Right cardiac atrium (tissue), 5 donors: ENCODE measurements around the gene GALNT9. TPM values are rescaled to one million over a fixed set of nuclear protein-coding genes. Genes with fewer than 3 reads are reported as not detected.
"Not testable (repeated sequence)": the region's sequence is repeated elsewhere in the genome, so short reads cannot be mapped to it uniquely, and the experiment has no call there.

ENCODE experiments used
- ATAC-seq, 2 donors: fragments of 200-7000 bp; cut with Tn5 transposase; one replicate each; pipeline versions ENCODE4 v1.8.0 to v1.9.1; 2020; ENCODE audit warnings: moderate library complexity in 2 of 2, mild to moderate bottlenecking in 1 of 2
- DNase-seq, 3 donors: peaks; one replicate each; pipeline ENCODE4 v3.0.0-alpha.2; 2020
- H3K27ac ChIP-seq: one replicate; pipeline ENCODE4 v1.5.1; 2013; ENCODE audit warnings: mild to moderate bottlenecking, low read length, control low read depth, moderate library complexity
- H3K27me3 ChIP-seq: one replicate; pipeline ENCODE4 v1.6.1; 2013; ENCODE audit not compliant: control insufficient read depth, insufficient read depth
- H3K4me1 ChIP-seq: one replicate; pipeline ENCODE4 v1.6.1; 2013; ENCODE audit warnings: low read length; ENCODE audit not compliant: control insufficient read depth, insufficient read depth
- H3K4me3 ChIP-seq: one replicate; pipeline ENCODE4 v1.5.1; 2013; ENCODE audit warnings: low read length, control low read depth
- H3K9me3 ChIP-seq: one replicate; pipeline ENCODE4 v1.6.1; 2013; ENCODE audit warnings: low read length; ENCODE audit not compliant: control insufficient read depth
- WGBS: extraction: QIAGEN DNeasy Blood & Tissue Kit; methylation state at CpG from one replicate; pipeline ENCODE4 v1.1.7; 2013; 5-methylcytosine and 5-hydroxymethylcytosine counted together
- intact Hi-C, 4 donors: fragments of 100-400 bp; cut with DNase I; formaldehyde crosslinking; loops; one replicate each; pipeline versions ENCODE4 v1.11.0 to v1.14.0; 2022 to 2023
- polyA plus RNA-seq: library from polyadenylated mRNA; stranded (reverse); fragments of 200-250 nt; gene quantifications from one replicate; pipeline ENCODE4 v1.2.3, GENCODE V29; 2013
- total RNA-seq, 4 donors: library from RNA; stranded (reverse); fragmentation: NEBNext Ultra II Directional; extraction: Animal tissue kit (Norgen Biotek cat#: 25700); gene quantifications; one replicate each; pipeline ENCODE4 v1.2.1, GENCODE V29; 2021
- donor health status: healthy with polysubstance abuse.
- donor health status: DM: no; HTN: yes; CAD: no.
- donor health status: DM: no; HTN: no; CAD: no.
- donor health status: DM: no; HTN: yes; CAD: no; lungs with severe emphysema.
- donor health status: DM: yes; HTN: yes; CAD: no.

GALNT9 gene
- total and polyA plus RNA-seq, 5 donors, result 0.05 to 0.21 (median 0.14) TPM; not detected in 2

GRCh38 chr12:132307976-132308852 lies 21.2 kb downstream of the GALNT9 start:
- WGBS, result 66% methylated on average over 32 of the region's 32 CpGs
- no peak for ATAC-seq
- H3K9me3 ChIP-seq, result peaks cover 4% of the 10 kb centered on the region
- intact Hi-C loops, result no loop called here
- H3K4me1 ChIP-seq, result no peaks in the 10 kb centered on the region
- no peaks in the 10 kb centered on the region for H3K27me3 ChIP-seq
- DNase-seq, result peak in 1 of 3 donors; percentile 27
- H3K27ac ChIP-seq, result no peak overlapping the region
- no peak overlapping the region for H3K4me3 ChIP-seq

DNA sequence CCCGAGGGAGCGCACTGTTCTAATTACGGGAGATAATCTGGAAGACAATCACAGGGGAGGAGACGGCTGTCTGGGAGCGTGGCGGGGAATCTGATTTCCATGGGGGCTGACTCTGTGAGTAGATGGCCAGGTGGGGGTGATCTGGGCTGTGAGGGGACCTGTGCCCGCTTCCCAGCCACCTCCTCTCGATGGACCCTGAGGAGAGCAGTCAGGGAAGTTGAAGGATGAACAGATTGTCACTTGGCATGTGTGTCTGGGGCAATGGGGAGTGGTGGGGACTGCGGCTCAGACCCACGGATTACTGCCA lies 22.6 kb downstream of the GALNT9 start:
- no peak overlapping the region for H3K27ac ChIP-seq
- WGBS, result 69% methylated on average over 10 of the region's 10 CpGs
- H3K4me3 ChIP-seq, result no peak overlapping the region
- intact Hi-C loops, result no loop called here
- H3K9me3 ChIP-seq, result peaks cover 4% of the 10 kb centered on the region
- peak in 1 of 3 donors; percentile 19 for DNase-seq
- H3K27me3 ChIP-seq, result no peaks in the 10 kb centered on the region
- no peaks in the 10 kb centered on the region for H3K4me1 ChIP-seq
- no peak for ATAC-seq

- Histone ChIP-seq H3K27me3 (no peaks in the 10 kb centered on the region), H3K9me3 (peaks cover under 1% of the 10 kb centered on the region), H3K27ac (no peak overlapping the region), H3K4me1 (no peaks in the 10 kb centered on the region), H3K4me3 (no peak overlapping the region)
- 82% methylated on average over 51 of the region's 51 CpGs for WGBS
- DNase-seq, result peak in 2 of 3 donors; percentile 40 to 47
- intact Hi-C loops, result no loop called here
- no peak for ATAC-seq
Observed at GRCh38 chr12:132305991-132306884, 23.2 kb downstream of the GALNT9 start.

GRCh38 chr12:132305560-132305966 lies 23.8 kb downstream of the GALNT9 start:
- H3K4me3 ChIP-seq, result no peak overlapping the region
- no peaks in the 10 kb centered on the region for H3K4me1 ChIP-seq
- H3K27me3 ChIP-seq, result no peaks in the 10 kb centered on the region
- intact Hi-C loops, result no loop called here
- no peak overlapping the region for H3K27ac ChIP-seq
- no peaks in the 10 kb centered on the region for H3K9me3 ChIP-seq
- ATAC-seq (no peak), DNase-seq (peak in 2 of 3 donors; percentile 34 to 49)
- WGBS, result 85% methylated on average over 14 of the region's 14 CpGs

DNA sequence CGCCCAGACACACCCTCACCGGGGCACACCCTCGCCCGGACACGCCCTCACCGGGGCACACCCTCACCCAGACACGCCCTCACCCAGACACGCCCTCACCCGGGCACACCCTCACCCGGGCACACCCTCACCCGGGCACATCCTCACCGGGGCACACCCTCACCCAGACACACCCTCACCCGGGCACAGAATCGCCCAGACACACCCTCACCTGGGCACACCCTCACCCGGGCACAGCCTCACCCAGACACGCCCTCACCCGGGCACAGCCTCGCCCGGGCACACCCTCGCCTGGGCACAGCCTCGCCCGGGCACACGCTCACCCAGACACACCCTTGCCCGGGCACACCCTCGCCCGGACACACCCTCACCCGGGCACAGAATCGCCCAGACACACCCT lies 24.5 kb downstream of the GALNT9 start:
- H3K4me1 ChIP-seq, H3K27ac ChIP-seq, H3K9me3 ChIP-seq, ATAC-seq, H3K4me3 ChIP-seq, H3K27me3 ChIP-seq, intact Hi-C loops: not testable (repeated sequence)
- DNase-seq, result peak in 1 of 3 donors; percentile 53
- WGBS, result 71% methylated on average over 13 of the region's 28 CpGs

GRCh38 chr12:132303853-132304373 lies 25.5 kb downstream of the GALNT9 start:
- H3K4me1 ChIP-seq, H3K4me3 ChIP-seq, ATAC-seq, H3K27me3 ChIP-seq, H3K27ac ChIP-seq, intact Hi-C loops, H3K9me3 ChIP-seq: not testable (repeated sequence)
- peak in 2 of 3 donors; percentile 13 to 48 for DNase-seq
- WGBS, result 77% methylated on average over 11 of the region's 30 CpGs

GRCh38 chr12:132302466-132303358 lies 26.7 kb downstream of the GALNT9 start:
- Histone ChIP-seq H3K4me3 (no peak overlapping the region), H3K27me3 (no peaks in the 10 kb centered on the region), H3K27ac (no peak overlapping the region), H3K4me1 (no peaks in the 10 kb centered on the region), H3K9me3 (no peaks in the 10 kb centered on the region)
- intact Hi-C loops, result no loop called here
- DNase-seq (peak in 2 of 3 donors; percentile 11 to 52), ATAC-seq (no peak)
- 74% methylated on average over 30 of the region's 30 CpGs for WGBS

DNA sequence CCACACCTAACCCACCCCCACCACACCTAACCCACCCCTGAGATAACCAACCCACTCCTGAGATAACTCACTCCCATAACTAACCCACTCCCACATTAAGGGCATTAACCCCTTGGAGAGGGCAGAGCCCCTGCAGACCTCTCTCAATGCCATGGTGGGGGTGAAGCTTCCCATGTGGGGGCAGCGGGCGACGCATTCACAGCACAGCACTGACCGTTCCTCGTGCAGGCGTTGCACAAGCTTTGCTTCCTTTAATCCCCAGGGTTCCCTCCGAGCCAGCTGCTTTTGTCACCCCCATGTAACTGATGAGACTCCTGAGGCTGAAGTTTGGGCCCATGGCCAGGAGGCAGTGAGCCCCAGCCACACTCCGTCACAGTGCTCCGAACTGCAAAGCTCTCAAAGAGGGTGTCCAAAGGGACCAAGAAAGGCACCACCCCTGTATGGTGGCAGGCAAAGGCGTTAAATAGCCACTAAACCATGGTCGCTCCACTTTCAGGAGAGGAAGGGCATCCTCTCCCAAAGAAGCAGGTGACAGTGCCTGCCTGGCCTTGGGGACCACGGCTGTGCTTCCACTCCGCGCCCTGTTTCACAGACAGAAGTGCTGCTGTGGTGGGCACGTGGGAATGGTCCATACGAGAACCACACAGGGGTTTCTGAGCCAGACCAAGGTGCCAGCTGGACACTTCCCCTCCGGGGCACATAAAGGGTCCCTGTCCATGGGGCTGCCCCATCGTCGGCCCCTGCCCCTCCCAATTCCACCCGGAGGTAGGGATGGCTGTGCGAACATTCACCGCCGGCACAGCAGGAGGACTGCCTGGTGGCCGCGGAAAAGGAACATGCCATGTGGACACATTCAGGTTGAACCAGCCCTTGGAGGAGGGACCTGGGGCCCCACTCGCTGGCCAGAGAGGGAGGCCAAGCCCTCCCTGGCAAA lies 28.3 kb downstream of the GALNT9 start:
- intact Hi-C loops, result no loop called here
- Histone ChIP-seq H3K9me3 (no peaks in the 10 kb centered on the region), H3K4me1 (no peaks in the 10 kb centered on the region), H3K27ac (no peak overlapping the region), H3K4me3 (no peak overlapping the region), H3K27me3 (no peaks in the 10 kb centered on the region)
- 66% methylated on average over 26 of the region's 26 CpGs for WGBS
- DNase-seq (peak in 2 of 3 donors; percentile 26 to 49), ATAC-seq (no peak)

- peak in 1 of 3 donors; percentile 41 for DNase-seq
- WGBS, result 91% methylated on average over 18 of the region's 18 CpGs
- Histone ChIP-seq H3K27me3 (no peaks in the 10 kb centered on the region), H3K27ac (no peak overlapping the region), H3K9me3 (no peaks in the 10 kb centered on the region), H3K4me1 (no peaks in the 10 kb centered on the region), H3K4me3 (no peak overlapping the region)
- intact Hi-C loops, result no loop called here
- no peak for ATAC-seq
Observed at GRCh38 chr12:132296063-132296462, 33.3 kb downstream of the GALNT9 start.
